A549 (cell line): Measurements from ENCODE around the gene ECHDC1. TPM values are rescaled to one million over a fixed set of nuclear protein-coding genes. Genes with fewer than 3 reads are reported as not detected.
"Not testable (repeated sequence)": the region's sequence is repeated elsewhere in the genome, so short reads cannot be mapped to it uniquely, and the experiment has no call there.

ENCODE experiments used
- ATAC-seq, 2 experiments: fragments of 200-7000 bp in 1 of 2; fragments of >200 bp in 1 of 2; cut with Nextera tagmentation in 1 of 2; cut with Tn5 transposase in 1 of 2; 3 replicates each; pipeline versions ENCODE4 v1.8.0 to v1.9.1; 2018 to 2020; ENCODE audit warnings: mild to moderate bottlenecking in 1 of 2, moderate library complexity in 1 of 2
- CTCF ChIA-PET: fragments of 300-600 bp; sonication (Branson Sonifier 250); formaldehyde crosslinking; extraction: SDS; loops from one replicate; lab custom pipeline; 2021; ENCODE audit warnings: antibody characterized with exemption, inconsistent platforms; lab: Yijun Ruan, JAX
- POLR2A ChIA-PET: fragments of 350-600 bp; formaldehyde crosslinking; extraction: SDS; loops from one replicate; lab custom pipeline; 2021; ENCODE audit warnings: antibody characterized with exemption, inconsistent platforms; lab: Yijun Ruan, JAX
- DNase-seq, 2 experiments: peaks; one replicate each; pipeline versions ENCODE4 v3.0.0 to v3.0.0-alpha.2; 2011 to 2016; ENCODE audit warnings: low read depth in 1 of 2, low spot score in 1 of 2
- FAIRE-seq: peaks from 2 replicates; lab custom pipeline; 2011; peaks lifted over from hg19 to GRCh38; lab: Jason Lieb, UNC
- H3K27ac ChIP-seq, 2 experiments: fragments of >200 bp; sonication (Bioruptor Twin); formaldehyde crosslinking; 3 replicates each; pipeline ENCODE4 v1.5.1; 2016 to 2017
- H3K4me1 ChIP-seq: fragments of >200 bp; sonication (Bioruptor Twin); formaldehyde crosslinking; 3 replicates; pipeline ENCODE4 v1.6.1; 2016
- H3K4me2 ChIP-seq: fragments of >200 bp; sonication (Bioruptor Twin); formaldehyde crosslinking; 3 replicates; pipeline ENCODE4 v1.6.1; 2016
- H3K4me3 ChIP-seq: fragments of >200 bp; sonication (Bioruptor Twin); formaldehyde crosslinking; 3 replicates; pipeline ENCODE4 v1.5.1; 2016
- H3K9me3 ChIP-seq: fragments of >200 bp; sonication (Bioruptor Twin); formaldehyde crosslinking; 3 replicates; pipeline ENCODE4 v1.6.1; 2016
- CEBPB ChIP-seq, 2 experiments: fragments of >200 bp in 1 of 2; sonication (Bioruptor Twin) in 1 of 2; formaldehyde crosslinking in 1 of 2; IDR thresholded peaks; 2 replicates each; pipeline ENCODE4 v1.6.1; 2012 to 2016
- CHD2 ChIP-seq: fragments of 150-350 bp; IDR thresholded peaks from 2 replicates; pipeline ENCODE4 v1.6.1; 2014; ENCODE audit warnings: low read length; ENCODE audit not compliant: partially characterized antibody
- EHF ChIP-seq: fragments of 250-450 bp; sonication (Bioruptor Pico); IDR thresholded peaks from 2 replicates; pipeline ENCODE4 v1.5.0; 2020; ENCODE audit warnings: mild to moderate bottlenecking
- EP300 ChIP-seq, 2 experiments: fragments of >200 bp; sonication (Bioruptor Twin); formaldehyde crosslinking; IDR thresholded peaks; 2 replicates in 1 of 2; 3 replicates in 1 of 2; pipeline ENCODE4 v1.6.1; 2016 to 2017
- ESRRA ChIP-seq: fragments of 150-350 bp; IDR thresholded peaks from 2 replicates; pipeline ENCODE4 v1.6.1; 2014; ENCODE audit warnings: mild to moderate bottlenecking, low read length, borderline replicate concordance
- FOSB ChIP-seq: fragments of 250-450 bp; sonication (Bioruptor Pico); IDR thresholded peaks from 2 replicates; pipeline ENCODE4 v1.5.0; 2020; ENCODE audit warnings: mild to moderate bottlenecking, moderate library complexity
- GATA3 ChIP-seq: IDR thresholded peaks from 2 replicates; pipeline ENCODE4 v1.6.1; 2012; ENCODE audit warnings: borderline replicate concordance
- HDAC2 ChIP-seq: fragments of 200-600 bp; sonication (generic); IDR thresholded peaks from 2 replicates; pipeline ENCODE4 v1.6.1; 2016
- JUN ChIP-seq, 2 experiments: fragments of >200 bp; sonication (Bioruptor Twin); formaldehyde crosslinking; IDR thresholded peaks; 2 replicates in 1 of 2; 3 replicates in 1 of 2; pipeline ENCODE4 v1.6.1; 2016 to 2017
- KDM1A ChIP-seq: fragments of 200-600 bp; sonication (generic); IDR thresholded peaks from 2 replicates; pipeline ENCODE4 v1.6.1; 2016; ENCODE audit warnings: low read depth, mild to moderate bottlenecking
- KDM5A ChIP-seq: fragments of 200-600 bp; sonication (generic); IDR thresholded peaks from 2 replicates; pipeline ENCODE4 v1.6.1; 2016; ENCODE audit warnings: antibody characterized with exemption, mild to moderate bottlenecking
- MAFK ChIP-seq: fragments of 450-650 bp; IDR thresholded peaks from 2 replicates; pipeline ENCODE4 v1.6.1; 2014; ENCODE audit not compliant: partially characterized antibody
- MAZ ChIP-seq: fragments of 150-350 bp; IDR thresholded peaks from 2 replicates; pipeline ENCODE4 v1.6.1; 2014; ENCODE audit warnings: antibody characterized with exemption, low read depth, low read length, borderline replicate concordance
- NPAS2 ChIP-seq: fragments of 250-450 bp; sonication (Bioruptor Pico); IDR thresholded peaks from 2 replicates; pipeline ENCODE4 v1.8.0; 2022; ENCODE audit warnings: mild to moderate bottlenecking, moderate library complexity, borderline replicate concordance
- RCOR1 ChIP-seq: fragments of 150-350 bp; IDR thresholded peaks from 2 replicates; pipeline ENCODE4 v1.6.1; 2014; ENCODE audit warnings: antibody characterized with exemption, low read length, low read depth
- TFCP2L1 ChIP-seq: fragments of 250-450 bp; sonication (Bioruptor Pico); IDR thresholded peaks from 2 replicates; pipeline ENCODE4 v1.5.0; 2021; ENCODE audit warnings: mild to moderate bottlenecking
- TP53 ChIP-seq: fragments of 250-450 bp; sonication (Bioruptor Pico); IDR thresholded peaks from 2 replicates; pipeline ENCODE4 v1.5.0; 2021; ENCODE audit warnings: mild to moderate bottlenecking, moderate library complexity
- ZC3H11A ChIP-seq: fragments of 450-650 bp; IDR thresholded peaks from 2 replicates; pipeline ENCODE4 v1.6.1; 2014; ENCODE audit warnings: antibody characterized with exemption, mild to moderate bottlenecking
- whole genome bisulfite sequencing: methylation state at CpG from one replicate; pipeline ENCODE4 v1.1.6; 2017; ENCODE audit errors: missing lambda C conversion rate; 5-methylcytosine and 5-hydroxymethylcytosine counted together
- polyA plus RNA-seq, 4 experiments: library from polyadenylated mRNA; depleted of rRNA in 3 of 4; stranded (reverse); fragments of >200 nt; fragmentation: RNase III in 1 of 4; extraction: RNeasy Plus Mini Kit Qiagen cat#74134 plus additional on column Dnase treatment in 1 of 4; gene quantifications; 2 replicates in 3 of 4; 3 replicates in 1 of 4; pipeline ENCODE4 v1.2.3, GENCODE V29; 2011 to 2017
- TF ChIP-seq, protein P1 (sequence below): fragments of >200 bp; sonication (Bioruptor Twin); formaldehyde crosslinking; IDR thresholded peaks from 3 replicates; pipeline ENCODE4 v1.5.1; 2016
- TF ChIP-seq, protein P2 (sequence below): IDR thresholded peaks from 2 replicates; pipeline ENCODE4 v1.6.1; 2012
- TF ChIP-seq, protein P3 (sequence below): fragments of 150-350 bp; IDR thresholded peaks from 2 replicates; pipeline ENCODE4 v1.6.1; 2014; ENCODE audit warnings: low read depth, mild to moderate bottlenecking, low read length
- TF ChIP-seq, protein P4 (sequence below): fragments of >200 bp; sonication (Bioruptor Twin); formaldehyde crosslinking; IDR thresholded peaks from 2 replicates; pipeline ENCODE4 v1.6.1; 2016
- TF ChIP-seq, protein P5 (sequence below): IDR thresholded peaks from 2 replicates; pipeline ENCODE4 v1.6.1; 2012

Gene ECHDC1
- polyA plus RNA-seq, 2 of the 4 experiments (the other 2 are of a cell fraction), result 53.4 to 64.3 TPM

DNA sequence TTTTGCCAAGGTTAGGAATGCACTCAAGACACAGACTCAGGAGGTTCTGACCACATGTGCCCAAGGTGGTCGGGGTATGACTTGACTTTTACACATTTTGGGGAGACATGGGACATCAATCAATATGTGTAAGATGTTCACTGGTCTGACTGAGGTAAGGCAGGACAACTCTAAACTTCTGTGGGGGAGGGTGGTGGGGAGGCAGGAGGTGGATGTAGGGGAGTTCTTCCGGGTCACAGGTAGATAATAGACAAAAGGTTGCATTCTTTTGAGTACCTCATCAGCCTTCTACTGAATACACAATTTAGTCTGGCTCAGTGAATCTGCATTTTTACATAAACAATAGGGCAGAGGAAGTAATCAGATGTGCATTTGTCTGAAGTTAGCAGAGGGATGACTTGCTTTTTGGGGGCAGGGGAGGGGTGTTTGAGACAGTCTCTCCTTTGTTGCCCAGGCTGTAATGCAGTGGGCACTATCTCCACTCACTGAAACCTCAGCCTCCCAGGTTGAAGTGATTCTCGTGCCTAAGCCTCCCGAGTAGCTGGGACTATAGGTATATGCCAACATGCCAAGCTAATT lies 10.9 kb downstream of the ECHDC1 start:
- CTCF ChIA-PET, result interaction anchor here (1.5 to 1.7 kb wide), 2 partner anchors 10 kb away, joined by 4 to 6 read pairs; no protein-coding TSS in a partner anchor
- Histone ChIP-seq H3K4me2 (no peak overlapping the region), H3K9me3 (no peaks in the 10 kb centered on the region), H3K4me1 (no peaks in the 10 kb centered on the region), H3K4me3 (no peak overlapping the region)
- no peak for ATAC-seq
- WGBS, result 63% methylated on average over 4 of the region's 4 CpGs
- no peak for DNase-seq
- POLR2A ChIA-PET, result no interaction called here
- FAIRE-seq, result no peak
- no peak for TF ChIP-seq MAFK
- TF ChIP-seq, protein P1, sequence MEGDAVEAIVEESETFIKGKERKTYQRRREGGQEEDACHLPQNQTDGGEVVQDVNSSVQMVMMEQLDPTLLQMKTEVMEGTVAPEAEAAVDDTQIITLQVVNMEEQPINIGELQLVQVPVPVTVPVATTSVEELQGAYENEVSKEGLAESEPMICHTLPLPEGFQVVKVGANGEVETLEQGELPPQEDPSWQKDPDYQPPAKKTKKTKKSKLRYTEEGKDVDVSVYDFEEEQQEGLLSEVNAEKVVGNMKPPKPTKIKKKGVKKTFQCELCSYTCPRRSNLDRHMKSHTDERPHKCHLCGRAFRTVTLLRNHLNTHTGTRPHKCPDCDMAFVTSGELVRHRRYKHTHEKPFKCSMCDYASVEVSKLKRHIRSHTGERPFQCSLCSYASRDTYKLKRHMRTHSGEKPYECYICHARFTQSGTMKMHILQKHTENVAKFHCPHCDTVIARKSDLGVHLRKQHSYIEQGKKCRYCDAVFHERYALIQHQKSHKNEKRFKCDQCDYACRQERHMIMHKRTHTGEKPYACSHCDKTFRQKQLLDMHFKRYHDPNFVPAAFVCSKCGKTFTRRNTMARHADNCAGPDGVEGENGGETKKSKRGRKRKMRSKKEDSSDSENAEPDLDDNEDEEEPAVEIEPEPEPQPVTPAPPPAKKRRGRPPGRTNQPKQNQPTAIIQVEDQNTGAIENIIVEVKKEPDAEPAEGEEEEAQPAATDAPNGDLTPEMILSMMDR, result no peak
- TF ChIP-seq TP53 (CRISPR knock-in tag), result no peak
- TF ChIP-seq, protein P2, sequence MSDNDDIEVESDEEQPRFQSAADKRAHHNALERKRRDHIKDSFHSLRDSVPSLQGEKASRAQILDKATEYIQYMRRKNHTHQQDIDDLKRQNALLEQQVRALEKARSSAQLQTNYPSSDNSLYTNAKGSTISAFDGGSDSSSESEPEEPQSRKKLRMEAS, result no peak
- no peak for TF ChIP-seq RCOR1
- no peak for TF ChIP-seq GATA3
- no peak for TF ChIP-seq KDM5A
- TF ChIP-seq EHF (CRISPR knock-in tag), result no peak
- TF ChIP-seq ESRRA, result no peak
- TF ChIP-seq ZC3H11A, result no peak
- TF ChIP-seq EP300 (IDR thresholded peaks at IDR 0.05), result no peak
- no peak for TF ChIP-seq MAZ
- TF ChIP-seq, protein P3, sequence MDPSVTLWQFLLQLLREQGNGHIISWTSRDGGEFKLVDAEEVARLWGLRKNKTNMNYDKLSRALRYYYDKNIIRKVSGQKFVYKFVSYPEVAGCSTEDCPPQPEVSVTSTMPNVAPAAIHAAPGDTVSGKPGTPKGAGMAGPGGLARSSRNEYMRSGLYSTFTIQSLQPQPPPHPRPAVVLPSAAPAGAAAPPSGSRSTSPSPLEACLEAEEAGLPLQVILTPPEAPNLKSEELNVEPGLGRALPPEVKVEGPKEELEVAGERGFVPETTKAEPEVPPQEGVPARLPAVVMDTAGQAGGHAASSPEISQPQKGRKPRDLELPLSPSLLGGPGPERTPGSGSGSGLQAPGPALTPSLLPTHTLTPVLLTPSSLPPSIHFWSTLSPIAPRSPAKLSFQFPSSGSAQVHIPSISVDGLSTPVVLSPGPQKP, result no peak
- TF ChIP-seq NPAS2 (CRISPR knock-in tag), result no peak
- no peak for TF ChIP-seq KDM1A
- TF ChIP-seq, protein P4, sequence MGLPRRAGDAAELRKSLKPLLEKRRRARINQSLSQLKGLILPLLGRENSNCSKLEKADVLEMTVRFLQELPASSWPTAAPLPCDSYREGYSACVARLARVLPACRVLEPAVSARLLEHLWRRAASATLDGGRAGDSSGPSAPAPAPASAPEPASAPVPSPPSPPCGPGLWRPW, result no peak
- TF ChIP-seq HDAC2, result no peak
- no peak for TF ChIP-seq TFCP2L1
- TF ChIP-seq, protein P5, sequence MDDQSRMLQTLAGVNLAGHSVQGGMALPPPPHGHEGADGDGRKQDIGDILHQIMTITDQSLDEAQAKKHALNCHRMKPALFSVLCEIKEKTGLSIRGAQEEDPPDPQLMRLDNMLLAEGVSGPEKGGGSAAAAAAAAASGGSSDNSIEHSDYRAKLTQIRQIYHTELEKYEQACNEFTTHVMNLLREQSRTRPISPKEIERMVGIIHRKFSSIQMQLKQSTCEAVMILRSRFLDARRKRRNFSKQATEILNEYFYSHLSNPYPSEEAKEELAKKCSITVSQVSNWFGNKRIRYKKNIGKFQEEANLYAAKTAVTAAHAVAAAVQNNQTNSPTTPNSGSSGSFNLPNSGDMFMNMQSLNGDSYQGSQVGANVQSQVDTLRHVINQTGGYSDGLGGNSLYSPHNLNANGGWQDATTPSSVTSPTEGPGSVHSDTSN, result no peak
- TF ChIP-seq, all 56 proteins: peak for 0
- H3K27ac ChIP-seq, result no peak overlapping the region

DNA sequence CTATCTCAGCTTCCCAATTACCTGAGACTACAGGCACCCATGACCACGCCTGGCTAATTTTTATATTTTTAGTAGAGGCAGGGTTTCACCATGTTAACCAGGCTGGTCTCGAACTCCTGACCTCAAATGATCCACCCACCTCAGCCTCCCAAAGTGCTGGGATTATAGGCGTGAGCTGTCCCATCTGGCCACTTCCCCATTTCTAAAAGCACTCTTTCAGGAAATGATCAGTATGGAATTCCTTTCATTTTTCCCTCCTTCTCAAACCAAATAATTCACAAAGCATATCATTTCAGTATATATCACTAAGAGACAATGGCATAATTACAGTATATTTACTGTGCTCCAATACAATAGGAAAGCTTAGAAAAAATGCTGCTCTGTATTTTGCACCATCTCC lies 12.2 kb downstream of the ECHDC1 start:
- FAIRE-seq, CTCF ChIA-PET: not testable (repeated sequence)

DNA sequence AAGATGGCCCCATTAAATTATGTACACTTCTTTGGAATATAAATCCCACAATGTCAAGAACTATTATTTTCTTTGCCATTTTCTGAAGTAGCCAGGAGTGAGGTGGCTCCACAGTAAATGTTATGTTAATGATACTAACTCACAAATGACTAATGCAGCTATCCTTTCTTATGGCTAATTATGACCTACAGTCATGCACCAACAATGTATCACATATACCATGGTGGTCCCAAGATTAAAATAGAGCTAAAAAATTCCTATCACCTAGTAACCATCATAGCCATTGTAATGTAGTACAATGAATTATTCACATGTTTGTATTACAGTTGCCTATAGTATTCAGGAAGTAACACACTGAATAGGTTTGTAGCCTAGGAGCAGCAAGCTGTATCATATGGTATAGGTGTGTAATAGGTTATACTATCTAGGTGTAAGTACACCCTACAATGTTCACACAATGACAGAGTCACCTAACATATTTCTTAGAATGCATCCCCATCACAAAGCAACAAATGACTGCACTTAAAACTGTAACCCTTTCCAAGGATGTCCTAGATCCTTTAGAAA lies 15.3 kb downstream of the ECHDC1 start:
- no peak for ATAC-seq
- TF ChIP-seq MAZ, result no peak
- no peak for TF ChIP-seq CEBPB (IDR thresholded peaks at IDR 0.05)
- TF ChIP-seq, protein P1, result no peak
- no peak for TF ChIP-seq FOSB
- no peak for TF ChIP-seq GATA3
- TF ChIP-seq CHD2, result no peak
- TF ChIP-seq JUN (IDR thresholded peaks at IDR 0.05), result no peak

More for the DNA sequence above, 12.2 kb downstream of the ECHDC1 start:
- DNase-seq, H3K4me3 ChIP-seq, ATAC-seq, H3K9me3 ChIP-seq, H3K4me2 ChIP-seq, H3K4me1 ChIP-seq, POLR2A ChIA-PET, H3K27ac ChIP-seq: not testable (repeated sequence)
- 73% methylated on average over 3 of the region's 3 CpGs for WGBS

More for the DNA sequence above, 15.3 kb downstream of the ECHDC1 start:
- H3K27ac ChIP-seq, result no peak overlapping the region
- H3K4me1 ChIP-seq, result no peaks in the 10 kb centered on the region
- DNase-seq (no peak), FAIRE-seq (no peak)
- ChIA-PET POLR2A (no interaction called here), CTCF (no interaction called here)
- H3K4me2 ChIP-seq, result no peak overlapping the region
- no peaks in the 10 kb centered on the region for H3K9me3 ChIP-seq
- H3K4me3 ChIP-seq, result no peak overlapping the region
